Stomach (tissue), 9 donors: Measurements from ENCODE around the gene MRPS18C. TPM values are rescaled to one million over a fixed set of nuclear protein-coding genes. Genes with fewer than 3 reads are reported as not detected.
"Not testable (repeated sequence)": the region's sequence is repeated elsewhere in the genome, so short reads cannot be mapped to it uniquely, and the experiment has no call there.

Source experiments
- DNase-seq, 2 donors: peaks; one replicate each; pipeline versions ENCODE4 v3.0.0 to v3.0.0-alpha.2; 2013 to 2019
- H3K27ac ChIP-seq, 5 donors: fragments of 200-600 bp in 4 of 5; sonication (generic) in 4 of 5; one replicate each; pipeline ENCODE4 v1.5.1; 2013 to 2019; ENCODE audit warnings: mild to moderate bottlenecking in 1 of 5, moderate library complexity in 1 of 5
- H3K27me3 ChIP-seq, 3 donors: fragments of 200-600 bp; sonication (generic); one replicate each; pipeline ENCODE4 v1.5.1; 2017 to 2019; ENCODE audit warnings: mixed run types in 1 of 3
- H3K36me3 ChIP-seq, 4 donors: fragments of 200-600 bp; sonication (generic); 1 replicate in 3 of 4; 2 replicates in 1 of 4; pipeline ENCODE4 v1.5.1; 2016 to 2019
- H3K4me1 ChIP-seq, 4 donors: fragments of 200-600 bp; sonication (generic); one replicate each; pipeline ENCODE4 v1.5.1; 2016 to 2019
- H3K4me3 ChIP-seq, 4 donors: fragments of 200-600 bp; sonication (generic) in 3 of 4; one replicate each; pipeline ENCODE4 v1.5.1; 2016 to 2019; ENCODE audit warnings: mild to moderate bottlenecking in 1 of 4
- H3K9me3 ChIP-seq, 4 donors: fragments of 200-600 bp; sonication (generic); one replicate each; pipeline ENCODE4 v1.5.1; 2016 to 2019
- EP300 ChIP-seq: sonication (generic); formaldehyde crosslinking; IDR thresholded peaks from one replicate; pipeline ENCODE4 v1.6.1; 2017; ENCODE audit warnings: antibody characterized with exemption
- POLR2A ChIP-seq, 4 donors: fragments of 450-650 bp; IDR thresholded peaks; one replicate each; pipeline ENCODE4 v1.6.1; 2016; ENCODE audit warnings: antibody characterized with exemption in 4 of 4, control low read depth in 2 of 4, mild to moderate bottlenecking in 1 of 4, moderate library complexity in 1 of 4
- POLR2AphosphoS5 ChIP-seq, 3 donors: sonication (generic); formaldehyde crosslinking; IDR thresholded peaks; one replicate each; pipeline ENCODE4 v1.6.1; 2016; ENCODE audit warnings: antibody characterized with exemption in 3 of 3
- WGBS, 5 donors: extraction: QIAGEN DNeasy Blood & Tissue Kit in 3 of 5; methylation state at CpG; one replicate each; pipeline versions ENCODE4 v1.1.5 to v1.1.7; 2013 to 2018; 5-methylcytosine and 5-hydroxymethylcytosine counted together
- intact Hi-C: fragments of 100-400 bp; cut with DNase I; formaldehyde crosslinking; loops from one replicate; pipeline ENCODE4 v1.15.1; 2023; ENCODE audit warnings: low total_unique reads
- polyA plus RNA-seq, 3 donors: library from polyadenylated mRNA; stranded (reverse); fragments of 200-250 nt; gene quantifications; one replicate each; pipeline ENCODE4 v1.2.3, GENCODE V29; 2013
- total RNA-seq, 5 donors: library from RNA; depleted of rRNA; stranded (reverse); fragments of >200 nt; gene quantifications; one replicate each; pipeline versions ENCODE4 v1.1.0 to v1.2.3, GENCODE V29; 2014 to 2016
- TF ChIP-seq, protein P1 (sequence below), 7 experiments: fragments of 450-650 bp in 4 of 7; fragments of 200-600 bp in 3 of 7; sonication (generic) in 3 of 7; IDR thresholded peaks; one replicate each; pipeline ENCODE4 v1.5.1; 2016 to 2019; ENCODE audit warnings: antibody characterized with exemption in 7 of 7, control low read depth in 2 of 7, mild to moderate bottlenecking in 1 of 7
- donor health status: healthy with polysubstance abuse.
- donor health status: Bipolar disorder and iron deficiency.
- donor health status: healthy.

Gene MRPS18C
- total and polyA plus RNA-seq, 8 donors: 4.3 to 63.6 (median 25.0) TPM

DNA sequence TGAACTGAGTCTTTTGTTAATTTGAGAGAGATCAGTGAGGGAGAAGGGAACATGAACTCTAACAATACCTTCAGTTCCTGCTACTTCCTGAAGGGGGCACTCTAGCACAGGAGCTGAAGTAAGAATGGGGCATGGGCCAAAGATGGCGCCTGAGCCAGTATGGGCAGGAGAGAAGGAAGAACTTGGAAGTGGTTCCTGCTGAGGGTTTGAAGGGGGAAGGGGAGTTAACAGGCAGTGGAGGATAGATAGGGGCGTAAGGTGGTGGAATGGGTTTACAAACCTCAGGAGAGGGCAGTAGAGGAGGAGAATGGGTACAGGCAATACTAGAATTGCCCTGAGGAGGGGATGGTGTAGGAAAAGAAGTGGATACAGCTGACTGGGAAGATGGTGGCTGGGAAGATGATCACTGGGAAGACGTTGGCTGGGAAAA is 53.3 kb downstream of the MRPS18C start:
- TF ChIP-seq POLR2AphosphoS5 (IDR thresholded peaks at IDR 0.05): peak in 1 of 3 donors; percentile 16
- TF ChIP-seq, protein P1, sequence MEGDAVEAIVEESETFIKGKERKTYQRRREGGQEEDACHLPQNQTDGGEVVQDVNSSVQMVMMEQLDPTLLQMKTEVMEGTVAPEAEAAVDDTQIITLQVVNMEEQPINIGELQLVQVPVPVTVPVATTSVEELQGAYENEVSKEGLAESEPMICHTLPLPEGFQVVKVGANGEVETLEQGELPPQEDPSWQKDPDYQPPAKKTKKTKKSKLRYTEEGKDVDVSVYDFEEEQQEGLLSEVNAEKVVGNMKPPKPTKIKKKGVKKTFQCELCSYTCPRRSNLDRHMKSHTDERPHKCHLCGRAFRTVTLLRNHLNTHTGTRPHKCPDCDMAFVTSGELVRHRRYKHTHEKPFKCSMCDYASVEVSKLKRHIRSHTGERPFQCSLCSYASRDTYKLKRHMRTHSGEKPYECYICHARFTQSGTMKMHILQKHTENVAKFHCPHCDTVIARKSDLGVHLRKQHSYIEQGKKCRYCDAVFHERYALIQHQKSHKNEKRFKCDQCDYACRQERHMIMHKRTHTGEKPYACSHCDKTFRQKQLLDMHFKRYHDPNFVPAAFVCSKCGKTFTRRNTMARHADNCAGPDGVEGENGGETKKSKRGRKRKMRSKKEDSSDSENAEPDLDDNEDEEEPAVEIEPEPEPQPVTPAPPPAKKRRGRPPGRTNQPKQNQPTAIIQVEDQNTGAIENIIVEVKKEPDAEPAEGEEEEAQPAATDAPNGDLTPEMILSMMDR (IDR thresholded peaks at IDR 0.05): peak in 5 of 7 experiments; percentile 62 to 95 (median 74)
- WGBS, 5 donors: 57 to 69% (median 60%) methylated on average over 3 of the region's 3 CpGs
- H3K36me3 ChIP-seq, H3K27ac ChIP-seq, H3K9me3 ChIP-seq, H3K4me3 ChIP-seq, H3K4me1 ChIP-seq, H3K27me3 ChIP-seq: not testable (repeated sequence)
- peak; percentile 34 to 74 for DNase-seq
- intact Hi-C loops: loop anchor here (5.0 kb wide), 1 partner anchor 133 kb away; no protein-coding TSS in a partner anchor

DNA sequence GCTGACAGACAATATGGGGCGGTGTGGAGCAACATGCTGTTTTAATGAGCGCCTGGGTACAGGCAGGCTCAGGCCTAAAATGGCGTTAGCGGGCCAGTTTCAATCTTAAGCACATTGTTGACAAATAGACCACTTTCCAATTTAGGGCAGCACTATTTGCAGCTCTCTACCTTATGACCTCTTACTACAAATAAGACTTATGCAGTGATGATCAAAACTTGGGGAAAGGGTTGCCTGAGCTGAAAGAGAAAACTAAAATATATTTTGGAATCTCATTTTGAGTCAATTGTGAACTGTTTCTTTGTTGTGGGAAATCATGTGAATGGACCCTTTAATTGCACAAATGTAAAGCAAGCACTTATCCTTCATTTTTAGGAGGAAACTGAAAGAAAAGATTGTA is 54.6 kb downstream of the MRPS18C start:
- Histone ChIP-seq H3K4me3 (no peak overlapping the region), H3K4me1 (no peaks in the 10 kb centered on the region), H3K27me3 (no peaks in the 10 kb centered on the region), H3K9me3 (no peaks in the 10 kb centered on the region), H3K27ac (no peak overlapping the region), H3K36me3 (no peaks in the 10 kb centered on the region)
- TF ChIP-seq, protein P1 (IDR thresholded peaks at IDR 0.05): no peak
- no peak for TF ChIP-seq EP300
- no peak for TF ChIP-seq POLR2AphosphoS5 (IDR thresholded peaks at IDR 0.05)
- TF ChIP-seq POLR2A (IDR thresholded peaks at IDR 0.05): no peak
- intact Hi-C loops: loop anchor here (10.0 kb wide), 1 partner anchor 64 kb away; no protein-coding TSS in a partner anchor
- no peak for DNase-seq
- 71 to 97% (median 91%) methylated on average over 3 to 4 of the region's 4 CpGs for WGBS, 5 donors

Other genes with a start within 250 kb of the MRPS18C start
- 10 to 100 TPM in 1 of 5 donors, 1 to 10 TPM in 4; 1.8 to 10.1 (median 9.1) TPM for gene COQ2, start 171.3 kb upstream of the MRPS18C start, total RNA-seq
- gene COQ2, start 171.3 kb upstream of the MRPS18C start, polyA plus RNA-seq: 1 to 10 TPM; 2.9 to 7.1 (median 5.1) TPM
- gene HPSE, start 121.2 kb upstream of the MRPS18C start, total RNA-seq: 1 to 10 TPM in 2 of 5 donors, under 1 TPM in 2, not detected in 1; under 0.01 to 4.9 (median 0.92) TPM
- 1 to 10 TPM in 2 of 3 donors, under 1 TPM in 1; 0.61 to 1.9 (median 1.2) TPM for gene HPSE, start 121.2 kb upstream of the MRPS18C start, polyA plus RNA-seq
- 10 to 100 TPM; 13.8 to 26.8 (median 20.6) TPM for gene HELQ, start 235 bp upstream of the MRPS18C start, total RNA-seq
- 1 to 10 TPM; 5.0 to 7.6 (median 7.5) TPM for gene HELQ, start 235 bp upstream of the MRPS18C start, polyA plus RNA-seq
- 10 to 100 TPM in 1 of 5 donors, 1 to 10 TPM in 3, not detected in 1; 3.6 to 17.6 (median 6.8) TPM for gene ABRAXAS1, start 29.0 kb downstream of the MRPS18C start, total RNA-seq
- gene ABRAXAS1, start 29.0 kb downstream of the MRPS18C start, polyA plus RNA-seq: 10 to 100 TPM in 1 of 3 donors, 1 to 10 TPM in 2; 4.3 to 14.1 (median 4.5) TPM
- gene GPAT3, start 80.0 kb downstream of the MRPS18C start, total RNA-seq: 10 to 100 TPM in 2 of 5 donors, 1 to 10 TPM in 2, not detected in 1; 3.6 to 18.9 (median 11.5) TPM
- gene GPAT3, start 80.0 kb downstream of the MRPS18C start, polyA plus RNA-seq: 1 to 10 TPM; 1.7 to 4.0 (median 2.6) TPM